Measurements from ENCODE around the gene RAP1B.

RAP1B gene

GRCh38 chr12:68612202-68612601, 1.5 kb downstream of the RAP1B start:
- peak; percentile 44 for DNase-seq

- DNase-seq = peak; percentile 47
Measured at GRCh38 chr12:68612697-68613096, 2.0 kb downstream of the RAP1B start.

GRCh38 chr12:68613209-68613904, 2.7 kb downstream of the RAP1B start:
- DNase-seq = peak; percentile 78

- DNase-seq = no peak
Measured at GRCh38 chr12:68614105-68614679, 3.5 kb downstream of the RAP1B start.

- DNase-seq = no peak
Measured at GRCh38 chr12:68614769-68615168, 4.1 kb downstream of the RAP1B start.

GRCh38 chr12:68617160-68617926, 6.6 kb downstream of the RAP1B start:
- DNase-seq = no peak

GRCh38 chr12:68619541-68619940, 8.8 kb downstream of the RAP1B start:
- no peak for DNase-seq

GRCh38 chr12:68620519-68621471, 10.1 kb downstream of the RAP1B start:
- DNase-seq = no peak

- DNase-seq = no peak
Measured at GRCh38 chr12:68621472-68622081, 10.9 kb downstream of the RAP1B start.

- no peak for DNase-seq
Measured at GRCh38 chr12:68622250-68622649, 11.6 kb downstream of the RAP1B start.

- DNase-seq = no peak
Measured at GRCh38 chr12:68623059-68623458, 12.4 kb downstream of the RAP1B start.

- DNase-seq = no peak
Measured at GRCh38 chr12:68623984-68624383, 13.3 kb downstream of the RAP1B start.

GRCh38 chr12:68624933-68625332, 14.2 kb downstream of the RAP1B start:
- no peak for DNase-seq

- no peak for DNase-seq
Measured at GRCh38 chr12:68627673-68628319, 17.1 kb downstream of the RAP1B start.

GRCh38 chr12:68628698-68629097, 18.0 kb downstream of the RAP1B start:
- DNase-seq = no peak

GRCh38 chr12:68630050-68630449, 19.4 kb downstream of the RAP1B start:
- DNase-seq = no peak

- no peak for DNase-seq
Measured at GRCh38 chr12:68630598-68630997, 19.9 kb downstream of the RAP1B start.

GRCh38 chr12:68631227-68631626, 20.5 kb downstream of the RAP1B start:
- DNase-seq = no peak

- no peak for DNase-seq
Measured at GRCh38 chr12:68632486-68632885, 21.8 kb downstream of the RAP1B start.

GRCh38 chr12:68633614-68634558, 23.2 kb downstream of the RAP1B start:
- DNase-seq = no peak

GRCh38 chr12:68636268-68636667, 25.6 kb downstream of the RAP1B start:
- DNase-seq = no peak

All from CD4-positive, alpha-beta T cell treated with Interleukin-4 for 4 hours (primary cell).